A673 (cell line): ENCODE measurements around the gene AKAP6.

ENCODE experiments used
- CTCF ChIP-seq: fragments of 300-800, 200-600 bp; sonication (generic); conservative IDR thresholded peaks from 2 replicates; pipeline ENCODE4 v1.5.1; 2017; ENCODE audit warnings: low read depth, mild to moderate bottlenecking, antibody characterized with exemption, low read length, moderate library complexity, mixed read lengths
- EZH2 ChIP-seq: fragments of 200-600 bp; sonication (generic); IDR thresholded peaks from 2 replicates; pipeline ENCODE4 v1.6.1; 2017; ENCODE audit warnings: borderline replicate concordance, low read depth, mild to moderate bottlenecking, mixed read lengths, antibody characterized with exemption, low read length; ENCODE audit not compliant: poor library complexity, severe bottlenecking

- TF ChIP-seq CTCF (no peak), EZH2 (no peak)
These were observed 368.6 kb downstream of the AKAP6 start for GRCh38 chr14:32697704-32698103.
